Activated CD4-positive, CD25-positive, alpha-beta regulatory T cell treated with anti-CD3 and anti-CD28 coated beads, Interleukin-2, amount 50 U/mL, for 24 hours (primary cell): ENCODE results near the gene COL27A1.

Source experiments
- ATAC-seq, 2 donors: fragments of 150-1000 bp; cut with Tn5 transposase; one replicate each; pipeline ENCODE4 v1.10.0; 2021; ENCODE audit warnings: mild to moderate bottlenecking in 1 of 2, moderate library complexity in 1 of 2

The COL27A1 gene

DNA sequence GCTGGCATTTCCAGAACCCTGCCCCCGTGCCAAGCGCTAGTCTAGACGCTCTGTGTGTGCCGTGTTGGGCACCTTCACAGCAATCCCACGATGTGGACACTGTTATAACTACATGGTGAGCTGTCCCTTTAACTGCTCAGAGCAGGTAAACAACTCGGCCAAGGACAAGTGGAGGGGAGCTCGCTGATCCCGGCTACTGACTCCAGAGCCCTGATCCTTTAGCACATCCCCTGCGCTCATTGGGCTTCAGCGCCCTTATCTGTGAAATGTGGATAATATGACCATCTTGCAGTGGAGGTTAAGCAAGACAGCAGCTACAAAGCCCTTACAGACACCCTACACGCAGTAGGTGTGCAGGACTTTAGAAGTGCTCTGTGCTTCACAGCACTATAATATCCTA lies 190.8 kb downstream of the COL27A1 start:
- no peak for ATAC-seq

DNA sequence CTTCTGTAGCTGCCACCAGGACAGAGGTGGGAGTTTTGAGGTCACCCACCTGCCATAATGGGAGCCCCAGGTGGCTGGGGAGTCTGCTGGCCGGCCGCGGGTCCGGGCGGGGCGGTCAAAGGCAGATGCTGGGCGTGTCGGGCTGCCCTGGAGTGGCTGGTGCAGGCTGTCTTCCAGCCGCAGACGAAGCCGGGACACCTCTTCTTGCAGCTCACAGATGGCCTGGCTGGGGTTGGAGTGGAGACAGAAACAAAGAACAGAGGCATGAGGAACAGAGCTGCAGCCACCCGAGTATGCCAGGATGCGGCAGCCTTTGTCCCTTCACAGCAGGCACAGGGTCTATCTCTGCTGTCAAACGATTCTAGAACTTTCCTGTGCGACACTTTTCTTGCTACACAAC lies 192.3 kb downstream of the COL27A1 start:
- no peak for ATAC-seq

DNA sequence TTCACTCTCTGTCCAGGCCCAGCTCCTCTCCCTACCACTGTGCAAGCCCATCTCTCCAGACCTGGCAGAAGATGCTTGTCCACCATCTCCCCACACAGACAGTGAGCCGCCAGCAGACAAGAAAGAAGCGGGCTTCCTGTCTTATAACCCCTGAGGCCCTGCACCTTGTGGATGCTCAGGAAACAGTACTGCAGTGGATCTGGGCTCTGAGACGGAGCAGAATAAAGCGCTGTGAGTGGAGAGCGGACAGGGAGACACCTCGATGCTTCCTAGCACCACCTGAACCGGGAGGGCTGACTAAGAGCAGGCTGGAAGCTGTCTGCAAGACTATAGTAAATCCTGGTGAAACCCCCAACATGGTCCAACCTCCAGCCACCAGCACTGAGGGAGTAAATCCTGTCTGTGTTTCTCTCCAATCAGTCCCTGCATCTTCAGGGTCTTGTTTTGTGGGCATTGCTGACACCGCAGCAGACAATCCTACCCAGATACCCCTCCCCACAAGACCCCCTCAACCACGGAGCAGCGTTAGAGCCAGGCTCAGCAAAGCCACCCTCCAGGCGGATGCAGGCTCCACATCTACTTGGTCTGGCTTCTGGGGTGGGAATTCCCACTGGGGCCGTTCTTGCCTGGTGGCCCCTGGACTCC lies 193.0 kb downstream of the COL27A1 start:
- no peak for ATAC-seq

DNA sequence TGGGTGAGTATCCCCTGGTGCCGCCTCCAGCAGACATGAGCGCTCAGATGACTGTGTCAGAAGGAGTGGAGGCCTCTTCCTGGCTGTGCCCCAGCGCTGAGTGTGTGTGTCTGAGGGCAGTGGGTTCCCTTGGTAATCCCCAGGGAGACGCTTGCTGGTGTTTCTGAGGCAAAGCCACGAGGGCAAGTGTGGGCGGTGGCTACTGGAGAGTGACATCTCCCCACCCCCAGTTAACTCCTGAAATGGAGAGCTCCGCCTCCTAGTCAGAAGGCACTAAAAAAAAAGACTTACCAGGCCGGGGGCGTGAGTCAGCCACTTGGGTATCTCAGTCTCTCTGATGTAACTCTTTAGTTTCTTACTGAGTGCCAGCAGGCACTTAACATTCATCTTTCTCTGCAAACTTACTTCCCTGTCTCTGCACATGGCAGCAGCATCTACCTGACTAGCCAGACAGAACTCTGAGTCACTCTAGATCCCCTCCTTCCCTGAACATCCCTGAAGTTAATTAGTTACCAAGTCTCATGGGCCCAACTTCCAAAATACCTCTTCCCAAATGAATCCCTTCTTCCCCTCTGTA lies 193.7 kb downstream of the COL27A1 start:
- ATAC-seq = peak; percentile 88 to 94

DNA sequence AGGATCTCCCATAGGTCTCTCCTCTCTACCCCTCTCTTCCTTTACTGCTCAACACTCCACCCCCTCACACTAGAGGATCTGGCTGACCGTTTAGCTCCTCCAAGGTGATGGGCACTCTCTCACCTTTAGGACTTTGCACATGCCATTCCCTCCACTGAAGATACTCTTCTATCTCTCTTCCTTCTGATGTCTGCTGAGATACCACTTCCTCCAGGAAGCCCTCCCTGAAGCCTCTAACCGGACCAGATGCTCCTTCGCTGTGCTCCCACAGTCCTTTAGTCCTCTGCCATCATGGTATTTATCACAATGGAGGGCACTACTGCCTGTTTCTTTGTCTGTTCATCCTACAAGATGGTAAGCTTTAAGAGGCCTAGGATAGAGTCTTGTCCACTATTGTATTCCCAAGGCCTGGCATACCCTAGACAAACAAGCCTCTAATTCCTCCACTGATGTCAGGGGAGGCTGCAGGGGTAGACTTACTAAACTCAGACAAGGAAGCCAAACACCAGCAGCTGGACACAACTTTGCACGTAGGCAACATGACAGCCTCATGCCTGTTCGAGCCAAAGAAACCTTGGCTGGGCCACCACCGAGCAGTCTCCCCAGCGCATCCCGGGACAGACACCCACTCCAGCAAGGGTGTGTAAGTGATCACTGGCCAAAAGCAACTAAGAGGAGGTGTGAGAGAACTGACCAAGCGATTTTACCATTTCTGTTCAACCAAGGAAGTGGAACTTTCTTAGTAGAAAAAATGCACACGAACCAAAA lies 194.6 kb downstream of the COL27A1 start:
- no peak for ATAC-seq

DNA sequence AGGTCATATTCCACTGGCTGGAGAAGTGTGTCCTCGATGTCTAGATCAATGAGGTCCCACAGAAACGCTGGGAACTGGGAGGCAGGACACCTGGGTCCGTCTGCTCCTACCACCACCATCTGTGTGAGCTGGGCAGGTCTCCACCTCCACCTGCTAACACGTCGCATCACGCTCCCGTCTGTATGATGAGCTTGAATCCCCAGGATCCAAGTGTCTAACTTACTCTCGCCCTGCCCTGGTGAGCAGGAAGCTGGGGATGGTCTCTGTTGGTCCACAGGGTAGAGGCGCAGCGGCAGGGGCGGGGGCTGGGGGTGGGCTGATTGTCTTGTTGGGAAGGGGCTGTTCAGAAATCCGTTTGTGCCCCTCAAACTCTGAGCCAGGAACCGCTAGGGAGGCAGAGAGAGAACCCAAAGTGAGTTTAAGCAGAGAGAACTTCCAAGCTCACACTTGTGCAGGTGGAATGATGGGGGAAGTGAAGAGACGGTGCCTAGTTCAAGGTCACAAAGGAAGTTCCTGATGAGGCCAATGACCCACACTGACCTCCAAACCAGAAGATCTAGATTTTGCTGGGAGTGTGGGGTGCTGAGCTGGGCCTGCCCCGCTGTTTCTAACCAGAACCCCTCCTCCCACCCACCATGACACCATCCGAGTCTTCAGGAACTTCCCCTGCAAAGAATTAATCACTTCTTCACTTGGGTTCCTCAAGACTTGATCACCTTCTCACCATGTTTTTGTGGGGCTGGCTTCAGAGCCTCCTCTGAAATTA lies 195.5 kb downstream of the COL27A1 start:
- ATAC-seq = no peak

DNA sequence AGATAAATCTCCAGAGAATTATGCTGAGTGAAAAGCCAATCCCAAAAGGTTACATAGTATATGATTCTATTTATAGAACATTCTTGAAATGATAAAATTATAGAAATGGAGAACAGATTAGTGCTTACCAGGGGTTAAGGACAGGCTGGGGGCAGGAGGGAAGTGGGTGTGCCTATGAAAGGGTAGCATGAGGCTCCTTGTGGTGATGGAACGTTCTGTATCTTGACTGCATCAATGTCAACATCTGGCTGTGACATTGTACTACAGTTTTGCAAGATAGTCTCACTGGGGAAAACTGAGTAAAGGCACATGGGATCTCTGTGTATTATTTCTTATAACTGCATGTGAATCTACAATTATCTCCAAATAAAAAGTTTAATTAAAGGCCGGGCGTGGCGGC lies 196.6 kb downstream of the COL27A1 start:
- no peak for ATAC-seq

DNA sequence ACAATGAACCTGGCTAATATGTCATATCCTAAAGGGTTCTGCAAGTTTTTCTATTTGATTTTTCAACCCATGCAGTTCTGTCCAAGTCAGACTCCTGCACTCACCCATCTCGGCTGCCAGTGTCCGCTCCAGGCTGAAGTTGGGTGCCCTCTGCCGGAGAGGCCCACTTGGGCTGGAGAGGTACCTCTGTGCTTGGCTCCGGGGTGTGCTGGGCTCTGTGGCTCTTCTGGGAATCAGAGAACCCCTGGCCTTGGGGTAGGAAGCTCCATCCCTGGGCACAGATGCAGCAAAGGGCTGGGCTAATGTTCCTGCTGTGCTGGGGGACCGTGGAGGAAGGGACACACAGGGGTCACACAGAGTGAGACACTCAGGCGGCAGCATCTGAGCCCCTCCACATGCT lies 200.5 kb downstream of the COL27A1 start:
- no peak for ATAC-seq

DNA sequence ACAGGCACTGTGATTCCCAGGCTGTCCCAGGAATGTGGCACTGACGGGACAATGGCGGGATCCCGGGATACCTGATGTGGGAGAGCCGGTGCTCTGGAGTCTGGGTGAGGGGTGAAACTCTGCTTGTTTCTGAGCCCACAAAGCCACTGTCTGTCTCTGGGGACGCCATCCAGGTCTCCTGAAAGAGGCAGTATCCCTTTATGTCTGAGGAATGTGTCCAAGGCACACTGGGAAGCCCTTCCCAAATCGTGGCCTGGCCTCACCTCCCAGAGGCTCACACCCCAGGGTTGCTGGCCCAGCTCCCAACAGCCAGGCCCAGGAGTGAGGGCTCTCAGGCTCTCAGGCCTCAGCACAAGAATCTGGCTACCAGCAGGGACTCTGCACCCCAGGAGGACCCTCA lies 201.5 kb downstream of the COL27A1 start:
- ATAC-seq = no peak

DNA sequence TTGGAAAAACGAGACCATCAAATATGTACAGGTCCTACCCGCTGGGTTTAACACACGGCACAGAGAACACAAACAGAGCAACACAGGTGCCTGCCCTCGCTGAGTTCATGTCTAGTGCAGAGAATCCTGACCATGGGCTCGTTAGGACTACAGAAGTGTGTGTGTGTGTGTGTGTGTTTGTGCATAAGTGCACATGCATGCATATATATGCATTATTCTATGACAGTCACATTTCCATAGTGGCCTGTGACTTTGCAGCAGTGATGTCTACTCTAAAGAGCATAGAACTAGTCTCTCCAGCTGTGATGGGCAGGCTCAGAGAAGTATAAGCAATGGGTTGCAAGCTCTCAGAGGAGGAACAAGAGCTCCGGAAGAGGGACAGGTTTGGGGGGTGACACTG lies 202.0 kb downstream of the COL27A1 start:
- ATAC-seq = no peak

DNA sequence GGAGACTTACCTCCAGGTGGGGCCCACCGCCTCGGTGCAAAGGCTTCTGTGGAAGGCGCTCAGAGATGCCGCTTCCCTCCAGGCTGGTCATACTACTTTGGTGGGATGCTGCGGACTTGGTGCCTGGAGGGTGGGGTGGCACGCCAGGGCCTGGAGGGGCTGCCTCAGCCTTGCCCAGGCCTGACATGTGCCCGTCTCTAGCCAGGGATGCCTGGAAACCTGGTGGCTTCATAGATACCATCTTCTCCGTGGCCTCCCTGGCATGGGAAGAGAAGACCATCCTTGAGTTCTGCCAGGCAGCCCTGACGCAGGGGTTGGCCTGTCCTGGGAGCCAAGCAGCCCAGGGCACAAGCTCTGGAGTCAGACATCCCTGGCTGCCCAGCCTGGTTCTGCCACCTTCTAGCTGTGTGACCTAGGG lies 202.6 kb downstream of the COL27A1 start:
- ATAC-seq = no peak

DNA sequence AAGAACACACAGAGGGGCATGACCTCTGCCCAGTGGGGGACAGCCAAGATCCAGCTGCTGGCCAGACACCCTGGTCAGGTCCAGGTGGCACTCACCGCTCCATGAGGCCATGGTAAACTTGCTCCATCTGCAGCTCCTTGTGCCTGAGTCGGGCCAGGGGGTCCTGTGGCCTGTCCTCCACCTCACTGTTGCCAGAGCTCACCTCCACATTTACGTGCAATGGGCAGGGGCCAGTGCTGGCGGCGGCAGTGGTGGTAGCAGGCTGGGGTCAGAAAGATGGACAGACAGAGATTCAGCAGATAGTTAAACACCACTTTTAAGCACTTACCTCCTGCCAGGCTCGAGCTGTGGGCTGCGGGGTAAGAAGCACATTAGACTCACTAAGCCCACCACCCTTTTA lies 204.5 kb downstream of the COL27A1 start:
- no peak for ATAC-seq

DNA sequence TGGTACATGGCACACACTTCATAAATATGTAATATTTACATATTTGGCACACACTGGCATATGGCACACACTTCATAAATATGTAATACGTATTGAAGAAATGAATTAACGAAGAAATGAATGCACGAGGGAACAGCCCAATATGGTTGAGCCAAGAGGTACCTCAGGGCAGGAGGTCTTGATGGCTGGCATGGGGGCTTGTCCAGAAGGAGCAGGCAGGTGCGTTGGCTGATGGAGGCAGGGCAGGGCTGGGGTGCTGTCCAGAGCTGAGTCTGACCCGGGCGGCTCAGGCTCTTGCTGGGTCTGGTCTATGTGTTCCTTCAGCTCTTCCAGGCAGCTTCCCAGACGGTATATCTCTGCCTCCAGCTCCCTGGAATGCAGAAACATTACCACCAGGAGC lies 206.2 kb downstream of the COL27A1 start:
- no peak for ATAC-seq
